H9 (cell line): ENCODE measurements around the gene SLC23A3. TPM values are rescaled to one million over a fixed set of nuclear protein-coding genes. Genes with fewer than 3 reads are reported as not detected.

Source experiments
- DNase-seq: peaks from one replicate; pipeline ENCODE4 v3.0.0-alpha.2; 2017
- H2AFZ ChIP-seq: one replicate; pipeline ENCODE4 v1.6.1; 2013; ENCODE audit warnings: mild to moderate bottlenecking, low read length, control low read depth, moderate library complexity
- H2AK5ac ChIP-seq: 2 replicates; pipeline ENCODE4 v1.6.1; 2013; ENCODE audit warnings: low read length, control low read depth, mixed read lengths; ENCODE audit not compliant: insufficient read length
- H2BK120ac ChIP-seq: one replicate; pipeline ENCODE4 v1.6.1; 2013; ENCODE audit warnings: low read depth, mild to moderate bottlenecking, low read length, control low read depth, inconsistent platforms; ENCODE audit not compliant: poor library complexity, severe bottlenecking
- H2BK12ac ChIP-seq: 2 replicates; pipeline ENCODE4 v1.6.1; 2013; ENCODE audit warnings: low read length, control low read depth, mixed read lengths, low read depth; ENCODE audit not compliant: insufficient read length
- H2BK15ac ChIP-seq: 2 replicates; pipeline ENCODE4 v1.6.1; 2013; ENCODE audit warnings: low read depth, low read length, control low read depth
- H2BK20ac ChIP-seq: one replicate; pipeline ENCODE4 v1.6.1; 2013; ENCODE audit warnings: low read depth, mild to moderate bottlenecking, low read length, control low read depth, inconsistent platforms; ENCODE audit not compliant: poor library complexity, severe bottlenecking
- H2BK5ac ChIP-seq: 2 replicates; pipeline ENCODE4 v1.6.1; 2013; ENCODE audit warnings: low read length, control low read depth, mixed read lengths; ENCODE audit not compliant: insufficient read length
- H3K14ac ChIP-seq: 2 replicates; pipeline ENCODE4 v1.6.1; 2013; ENCODE audit warnings: low read length, control low read depth; ENCODE audit not compliant: insufficient read depth
- H3K18ac ChIP-seq: 2 replicates; pipeline ENCODE4 v1.6.1; 2013; ENCODE audit warnings: low read depth, mild to moderate bottlenecking, mixed read lengths, low read length, control low read depth; ENCODE audit not compliant: insufficient read length
- H3K23ac ChIP-seq: 2 replicates; pipeline ENCODE4 v1.6.1; 2013; ENCODE audit warnings: low read length, control low read depth, mixed read lengths, low read depth; ENCODE audit not compliant: insufficient read length
- H3K23me2 ChIP-seq: 2 replicates; pipeline ENCODE4 v1.6.1; 2013; ENCODE audit warnings: low read depth, mild to moderate bottlenecking, mixed read lengths, low read length, control low read depth; ENCODE audit not compliant: insufficient read length, poor library complexity, severe bottlenecking
- H3K27ac ChIP-seq: 2 replicates; pipeline ENCODE4 v1.5.1; 2013; ENCODE audit warnings: low read length, control low read depth, mixed read lengths, low read depth; ENCODE audit not compliant: insufficient read length
- H3K27me3 ChIP-seq: 2 replicates; pipeline ENCODE4 v1.6.1; 2013; ENCODE audit warnings: low read length, control low read depth, inconsistent platforms; ENCODE audit not compliant: insufficient read depth
- H3K4ac ChIP-seq: 2 replicates; pipeline ENCODE4 v1.6.1; 2013; ENCODE audit warnings: low read depth, mild to moderate bottlenecking, control low read depth, inconsistent platforms, low read length, moderate library complexity
- H3K4me1 ChIP-seq: 2 replicates; pipeline ENCODE4 v1.6.1; 2013; ENCODE audit warnings: low read length, control low read depth, inconsistent platforms; ENCODE audit not compliant: insufficient read depth
- H3K4me2 ChIP-seq: 2 replicates; pipeline ENCODE4 v1.6.1; 2013; ENCODE audit warnings: low read length, control low read depth, mixed read lengths; ENCODE audit not compliant: insufficient read length, insufficient read depth
- H3K56ac ChIP-seq: 2 replicates; pipeline ENCODE4 v1.6.1; 2013; ENCODE audit warnings: low read depth, mild to moderate bottlenecking, mixed read lengths, low read length, control low read depth; ENCODE audit not compliant: insufficient read length
- H3K79me1 ChIP-seq: 2 replicates; pipeline ENCODE4 v1.6.1; 2013; ENCODE audit warnings: low read depth, mild to moderate bottlenecking, moderate library complexity, low read length, control low read depth, inconsistent platforms; ENCODE audit not compliant: insufficient read depth, poor library complexity, severe bottlenecking
- H3K79me2 ChIP-seq: 2 replicates; pipeline ENCODE4 v1.6.1; 2013; ENCODE audit warnings: low read length, control low read depth, inconsistent platforms; ENCODE audit not compliant: insufficient read depth
- H3K9ac ChIP-seq: 2 replicates; pipeline ENCODE4 v1.6.1; 2013; ENCODE audit warnings: low read length, control low read depth, mixed read lengths; ENCODE audit not compliant: insufficient read length; ENCODE audit errors: extremely low read depth
- H3K9me3 ChIP-seq: one replicate; pipeline ENCODE4 v1.6.1; 2013; ENCODE audit warnings: low read depth, low read length, inconsistent platforms; ENCODE audit not compliant: control insufficient read depth
- H3T11ph ChIP-seq: one replicate; pipeline ENCODE4 v1.6.1; 2013; ENCODE audit warnings: mild to moderate bottlenecking, low read length, control low read depth, inconsistent platforms
- H4K20me1 ChIP-seq: one replicate; pipeline ENCODE4 v1.6.1; 2013; ENCODE audit not compliant: control insufficient read depth, insufficient read length, insufficient read depth
- H4K5ac ChIP-seq: 2 replicates; pipeline ENCODE4 v1.6.1; 2013; ENCODE audit warnings: low read depth, mild to moderate bottlenecking, mixed read lengths, low read length, control low read depth; ENCODE audit not compliant: insufficient read length
- H4K8ac ChIP-seq: replicated peaks from 2 replicates; pipeline ENCODE4 v1.6.1; 2013; ENCODE audit warnings: low read length, control low read depth, mixed read lengths, low read depth; ENCODE audit not compliant: insufficient read length
- H4K91ac ChIP-seq: 2 replicates; pipeline ENCODE4 v1.6.1; 2013; ENCODE audit warnings: low read depth, mild to moderate bottlenecking, moderate library complexity, mixed read lengths, low read length, control low read depth; ENCODE audit not compliant: insufficient read length
- H3K27ac Mint-ChIP-seq, 3 experiments: 2 replicates in 2 of 3; 3 replicates in 1 of 3; pipeline ENCODE4 v1.8.0; 2020 to 2021; ENCODE audit warnings: mixed read lengths in 3 of 3, mild to moderate bottlenecking in 1 of 3, moderate library complexity in 1 of 3
- H3K27me3 Mint-ChIP-seq: 2 replicates; pipeline ENCODE4 v1.8.0; 2021; ENCODE audit warnings: low read depth, mild to moderate bottlenecking, moderate library complexity, mixed read lengths
- H3K36me3 Mint-ChIP-seq, 3 experiments: 2 replicates in 2 of 3; 3 replicates in 1 of 3; pipeline ENCODE4 v1.8.0; 2020 to 2021; ENCODE audit warnings: low read depth in 3 of 3, mixed read lengths in 3 of 3; ENCODE audit not compliant: insufficient read depth in 1 of 3
- H3K4me1 Mint-ChIP-seq, 2 experiments: 2 replicates each; pipeline ENCODE4 v1.8.0; 2020; ENCODE audit warnings: mixed read lengths in 2 of 2
- H3K4me3 Mint-ChIP-seq, 2 experiments: 2 replicates in 1 of 2; 3 replicates in 1 of 2; pipeline ENCODE4 v1.8.0; 2020 to 2021; ENCODE audit warnings: mild to moderate bottlenecking in 2 of 2, mixed read lengths in 2 of 2, moderate library complexity in 1 of 2
- H3K9me3 Mint-ChIP-seq, 2 experiments: 2 replicates in 1 of 2; 3 replicates in 1 of 2; pipeline ENCODE4 v1.8.0; 2020; ENCODE audit warnings: mild to moderate bottlenecking in 2 of 2, mixed read lengths in 2 of 2, moderate library complexity in 1 of 2
- CTCF ChIP-seq: fragments of 200-600 bp; sonication (generic); conservative IDR thresholded peaks from 3 replicates; pipeline ENCODE4 v1.8.0; 2021; ENCODE audit warnings: antibody characterized with exemption, mild to moderate bottlenecking
- WGBS: extraction: QIAGEN DNeasy Blood & Tissue Kit; methylation state at CpG from one replicate; pipeline ENCODE4 v1.1.7; 2013; ENCODE audit warnings: missing lambda C conversion rate, low lambda C conversion rate, mixed read lengths; ENCODE audit not compliant: insufficient read length; ENCODE audit errors: extremely low coverage; 5-methylcytosine and 5-hydroxymethylcytosine counted together
- total RNA-seq: library from RNA; stranded (reverse); gene quantifications from 2 replicates; pipeline ENCODE4 v1.2.1, GENCODE V29; 2021

Gene SLC23A3
- total RNA-seq, 1 experiment from 2014 or later, result 1.2 TPM

- no peak overlapping the region for H3K18ac ChIP-seq
- H2BK120ac ChIP-seq, result no peak overlapping the region
- WGBS, result no CpG with 5 or more reads among the region's 5 CpGs
- no peak overlapping the region for H2AFZ ChIP-seq
- no peak overlapping the region for H3K56ac ChIP-seq
- no peak overlapping the region for H3K27ac ChIP-seq
- Mint-ChIP-seq H3K27me3 (no peaks in the 10 kb centered on the region), H3K9me3 (no peaks in the 10 kb centered on the region), H3K4me1 (peaks cover 10 to 17% of the 10 kb centered on the region in 2 experiments; a peak in 3 of 4 replicates), H3K36me3 (no peaks in the 10 kb centered on the region), H3K27ac (no peak overlapping the region), H3K4me3 (no peak overlapping the region)
- H4K20me1 ChIP-seq, result no peaks in the 10 kb centered on the region
- H3K23ac ChIP-seq, result no peak overlapping the region
- no peak overlapping the region for H3K4me2 ChIP-seq
- no peaks in the 10 kb centered on the region for H3K79me1 ChIP-seq
- no peak overlapping the region for H2BK20ac ChIP-seq
- no peak overlapping the region for H4K91ac ChIP-seq
- H3K27me3 ChIP-seq, result no peaks in the 10 kb centered on the region
- TF ChIP-seq CTCF, result no peak
- no peak overlapping the region for H4K5ac ChIP-seq
- no peak overlapping the region for H2BK15ac ChIP-seq
- 0 out of 2 replicates have a peak, but pooled peaks cover 4% of the 10 kb centered on the region for H3K4me1 ChIP-seq
- no peak overlapping the region for H2AK5ac ChIP-seq
- no peak overlapping the region for H4K8ac ChIP-seq
- H3K79me2 ChIP-seq, result no peaks in the 10 kb centered on the region
- H3K14ac ChIP-seq, result no peak overlapping the region
- H3K4ac ChIP-seq, result no peak overlapping the region
- H2BK5ac ChIP-seq, result no peak overlapping the region
- H3T11ph ChIP-seq, result no peak overlapping the region
- no peak overlapping the region for H2BK12ac ChIP-seq
- no peaks in the 10 kb centered on the region for H3K9me3 ChIP-seq
- DNase-seq, result no peak
- H3K23me2 ChIP-seq, result no peaks in the 10 kb centered on the region
- no peak overlapping the region for H3K9ac ChIP-seq
Measured at GRCh38 chr2:219122202-219122980, 47.4 kb downstream of the SLC23A3 start.
